ENCODE data around the gene ARID5A. TPM values are rescaled to one million over a fixed set of nuclear protein-coding genes. Genes with fewer than 3 reads are reported as not detected.

Gene ARID5A
- total and polyA plus RNA-seq, 2 of the 13 experiments (the other 11 are each of a cell fraction or from before 2014, with no cell fraction given), result 6.0 to 9.5 TPM

- no peak for TF ChIP-seq AHDC1 (CRISPR knock-in tag; IDR thresholded peaks at IDR 0.05; ENCODE audit: borderline replicate concordance)
- TF ChIP-seq ZBTB10 (CRISPR knock-in tag; IDR thresholded peaks at IDR 0.05; ENCODE audit: borderline replicate concordance), result no peak
- no peak for TF ChIP-seq ZNF678 (CRISPR knock-in tag; IDR thresholded peaks at IDR 0.05)
- TF ChIP-seq, protein P1, sequence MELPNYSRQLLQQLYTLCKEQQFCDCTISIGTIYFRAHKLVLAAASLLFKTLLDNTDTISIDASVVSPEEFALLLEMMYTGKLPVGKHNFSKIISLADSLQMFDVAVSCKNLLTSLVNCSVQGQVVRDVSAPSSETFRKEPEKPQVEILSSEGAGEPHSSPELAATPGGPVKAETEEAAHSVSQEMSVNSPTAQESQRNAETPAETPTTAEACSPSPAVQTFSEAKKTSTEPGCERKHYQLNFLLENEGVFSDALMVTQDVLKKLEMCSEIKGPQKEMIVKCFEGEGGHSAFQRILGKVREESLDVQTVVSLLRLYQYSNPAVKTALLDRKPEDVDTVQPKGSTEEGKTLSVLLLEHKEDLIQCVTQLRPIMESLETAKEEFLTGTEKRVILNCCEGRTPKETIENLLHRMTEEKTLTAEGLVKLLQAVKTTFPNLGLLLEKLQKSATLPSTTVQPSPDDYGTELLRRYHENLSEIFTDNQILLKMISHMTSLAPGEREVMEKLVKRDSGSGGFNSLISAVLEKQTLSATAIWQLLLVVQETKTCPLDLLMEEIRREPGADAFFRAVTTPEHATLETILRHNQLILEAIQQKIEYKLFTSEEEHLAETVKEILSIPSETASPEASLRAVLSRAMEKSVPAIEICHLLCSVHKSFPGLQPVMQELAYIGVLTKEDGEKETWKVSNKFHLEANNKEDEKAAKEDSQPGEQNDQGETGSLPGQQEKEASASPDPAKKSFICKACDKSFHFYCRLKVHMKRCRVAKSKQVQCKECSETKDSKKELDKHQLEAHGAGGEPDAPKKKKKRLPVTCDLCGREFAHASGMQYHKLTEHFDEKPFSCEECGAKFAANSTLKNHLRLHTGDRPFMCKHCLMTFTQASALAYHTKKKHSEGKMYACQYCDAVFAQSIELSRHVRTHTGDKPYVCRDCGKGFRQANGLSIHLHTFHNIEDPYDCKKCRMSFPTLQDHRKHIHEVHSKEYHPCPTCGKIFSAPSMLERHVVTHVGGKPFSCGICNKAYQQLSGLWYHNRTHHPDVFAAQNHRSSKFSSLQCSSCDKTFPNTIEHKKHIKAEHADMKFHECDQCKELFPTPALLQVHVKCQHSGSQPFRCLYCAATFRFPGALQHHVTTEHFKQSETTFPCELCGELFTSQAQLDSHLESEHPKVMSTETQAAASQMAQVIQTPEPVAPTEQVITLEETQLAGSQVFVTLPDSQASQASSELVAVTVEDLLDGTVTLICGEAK (IDR thresholded peaks at IDR 0.05), result no peak
- TF ChIP-seq, protein P1 (CRISPR knock-in tag; IDR thresholded peaks at IDR 0.05), result no peak
- no peak for TF ChIP-seq SIX1 (CRISPR knock-in tag; IDR thresholded peaks at IDR 0.05; ENCODE audit: borderline replicate concordance)
Measured at GRCh38 chr2:96531366-96531765, 5.2 kb upstream of the ARID5A start (continued).
